ENCODE measurements around the gene ZNF718. TPM values are rescaled to one million over a fixed set of nuclear protein-coding genes. Genes with fewer than 3 reads are reported as not detected.
"Not testable (repeated sequence)": the region's sequence is repeated elsewhere in the genome, so short reads cannot be mapped to it uniquely, and the experiment has no call there.

ZNF718 gene
- total and polyA plus RNA-seq, 2 of the 8 experiments (the other 6 are each of a cell fraction or from before 2014, with no cell fraction given) = 3.3 to 19.5 TPM

DNA sequence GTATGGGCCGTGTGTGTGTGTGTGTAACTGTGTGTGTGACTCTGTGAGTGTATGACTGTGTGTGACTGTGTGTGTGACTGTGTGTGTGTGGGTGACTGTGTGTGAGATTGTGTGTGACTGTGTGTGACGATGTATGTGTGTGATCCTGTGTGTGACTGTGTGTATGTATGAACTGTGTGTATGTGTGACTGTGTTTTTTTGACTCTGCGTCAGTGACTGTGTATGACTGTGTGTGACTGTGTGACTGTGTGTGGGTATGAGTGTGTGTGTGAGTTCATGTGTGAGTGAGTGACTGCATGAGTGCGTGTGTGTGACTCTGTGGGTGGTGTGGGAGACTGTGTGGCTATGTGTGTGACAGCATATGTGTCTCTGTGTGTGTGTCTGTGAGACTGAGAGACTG, 81.8 kb downstream of the ZNF718 start (continued):
- TF ChIP-seq, protein P1, sequence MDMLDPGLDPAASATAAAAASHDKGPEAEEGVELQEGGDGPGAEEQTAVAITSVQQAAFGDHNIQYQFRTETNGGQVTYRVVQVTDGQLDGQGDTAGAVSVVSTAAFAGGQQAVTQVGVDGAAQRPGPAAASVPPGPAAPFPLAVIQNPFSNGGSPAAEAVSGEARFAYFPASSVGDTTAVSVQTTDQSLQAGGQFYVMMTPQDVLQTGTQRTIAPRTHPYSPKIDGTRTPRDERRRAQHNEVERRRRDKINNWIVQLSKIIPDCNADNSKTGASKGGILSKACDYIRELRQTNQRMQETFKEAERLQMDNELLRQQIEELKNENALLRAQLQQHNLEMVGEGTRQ (IDR thresholded peaks at IDR 0.05; ENCODE audit: low read length) = no peak
- no peak for TF ChIP-seq RXRA (IDR thresholded peaks at IDR 0.05; ENCODE audit: insufficient read depth, low read depth, low read length)

DNA sequence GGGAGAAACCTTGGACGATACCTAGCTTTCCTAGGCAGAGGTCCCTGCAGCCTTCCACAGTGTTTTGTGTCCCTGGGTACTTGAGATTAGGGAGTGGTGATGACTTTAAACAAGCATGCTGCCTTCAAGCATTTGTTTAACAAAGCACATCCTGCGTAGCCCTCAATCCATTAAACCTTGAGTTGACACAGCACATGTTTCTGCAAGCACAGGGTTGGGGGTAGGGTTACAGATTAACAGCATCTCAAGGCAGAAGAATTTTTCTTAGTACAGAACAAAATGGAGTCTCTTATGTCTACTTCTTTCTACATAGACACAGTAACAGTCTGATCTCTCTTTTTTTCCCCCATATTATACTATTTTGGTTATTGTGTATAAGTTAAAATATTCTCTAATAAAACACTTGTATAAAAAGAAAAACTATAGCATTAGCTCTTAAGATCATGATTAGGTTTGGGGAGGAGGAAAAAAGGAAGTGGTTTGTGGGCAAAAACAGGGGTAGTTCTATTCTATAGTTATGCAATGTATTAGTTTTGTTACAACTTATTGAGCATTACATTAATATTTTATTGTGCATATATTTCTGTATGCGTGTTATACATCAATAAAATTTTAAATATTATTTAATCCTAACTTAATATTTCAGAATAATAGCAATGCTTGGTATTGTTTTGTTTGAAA, 84.3 kb downstream of the ZNF718 start:
- not testable (repeated sequence) for H3K23ac ChIP-seq (ENCODE audit: insufficient read length); H2BK5ac ChIP-seq (ENCODE audit: low read depth, low read length); H4K20me1 ChIP-seq (replicated peaks in 1 of 2; ENCODE audit: control insufficient read depth in 1 of 2, insufficient read depth in 2 of 2, low read length in 2 of 2); H2AK5ac ChIP-seq (ENCODE audit: low read depth, low read length); H3K4me1 ChIP-seq (replicated peaks in 1 of 4; ENCODE audit: control insufficient read depth in 3 of 4, insufficient read depth in 4 of 4, low read length in 3 of 4); H3K18ac ChIP-seq (ENCODE audit: extremely low read depth, low read length); H3K9ac ChIP-seq (replicated peaks in 1 of 4; ENCODE audit: extremely low read depth in 1 of 4, low read depth in 3 of 4, low read length in 3 of 4); H3K27ac ChIP-seq (ENCODE audit: low read depth, low read length); H4K91ac ChIP-seq (replicated peaks; ENCODE audit: insufficient read length, low read length); H3K4me2 ChIP-seq (ENCODE audit: insufficient read depth in 1 of 2, low read depth in 2 of 2, low read length in 2 of 2); FAIRE-seq; H3K4me3 ChIP-seq (ENCODE audit: extremely low read depth in 1 of 4, insufficient read depth in 2 of 4, low read depth in 3 of 4, low read length in 4 of 4); H3K79me1 ChIP-seq (ENCODE audit: low read depth, low read length); H4K8ac ChIP-seq (ENCODE audit: extremely low read depth, insufficient read depth, low read length); H3K79me2 ChIP-seq (ENCODE audit: control insufficient read depth in 1 of 2, insufficient read depth in 2 of 2, low read length in 2 of 2); H4K5ac ChIP-seq (ENCODE audit: insufficient read length, low read depth, low read length); H2BK20ac ChIP-seq (ENCODE audit: low read length); H3K14ac ChIP-seq (ENCODE audit: insufficient read length); DNase-seq (ENCODE audit: low read depth in 1 of 2, low spot score in 2 of 2); H2BK12ac ChIP-seq (ENCODE audit: low read depth, low read length); H3K56ac ChIP-seq (replicated peaks; ENCODE audit: insufficient read length, low read depth, low read length); H3K27me3 ChIP-seq (replicated peaks in 1 of 4; ENCODE audit: control insufficient read depth in 3 of 4, extremely low read depth in 1 of 4, insufficient read depth in 3 of 4, low read length in 3 of 4); H3K4ac ChIP-seq (replicated peaks; ENCODE audit: insufficient read length, low read depth, low read length); H2AFZ ChIP-seq (ENCODE audit: low read length); H2BK15ac ChIP-seq (ENCODE audit: low read length); H2BK120ac ChIP-seq (replicated peaks; ENCODE audit: low read depth, low read length)
- CTCF ChIA-PET (ENCODE audit: partially characterized antibody) = interaction anchor here (0.9 kb wide), 1 partner anchor 36 kb away, joined by 4 read pairs; no protein-coding TSS in a partner anchor
- Histone ChIP-seq H3K9me3 (ENCODE audit: insufficient read depth in 2 of 2, low read depth in 1 of 2, low read length in 1 of 2) (peaks cover 28 to 34% of the 10 kb centered on the region in 2 experiments), H3K36me3 (ENCODE audit: control insufficient read depth in 2 of 4, insufficient read depth in 4 of 4, low read length in 3 of 4) (peaks cover 0 to 12% (median 2%) of the 10 kb centered on the region in 4 experiments; a peak in 2 of 8 replicates), H3K23me2 (ENCODE audit: low read depth, low read length) (peaks cover 12% of the 10 kb centered on the region; the same call in 1 of the 2 replicates)
- POLR2A ChIA-PET (ENCODE audit: partially characterized antibody) = interaction anchor here (1.0 kb wide), 1 partner anchor 34 kb away, joined by 3 read pairs; no protein-coding TSS in a partner anchor
- 80% methylated on average over 3 of the region's 3 CpGs; no CpG with 5 or more reads in 1 of the 2 experiments for WGBS, 2 experiments (ENCODE audit: extremely low coverage in 1 of 2, insufficient coverage in 1 of 2, insufficient read length in 1 of 2, insufficient replicate concordance in 2 of 2, low coverage in 1 of 2, low lambda C conversion rate in 2 of 2, missing lambda C conversion rate in 1 of 2)
